ENCODE data around the gene COPS4.
"Not testable (repeated sequence)": the region's sequence is repeated elsewhere in the genome, so short reads cannot be mapped to it uniquely, and the experiment has no call there.

The COPS4 gene

GRCh38 chr4:83034630-83035494 is at the start of gene COPS4:
Gene COPS4, plus strand, starts transcription at chr4:83035183. Its CDS starts 42 bp downstream, at chr4:83035225.
- peak; percentile 99 for DNase-seq (ENCODE audit: low spot score)

- DNase-seq (ENCODE audit: low spot score), result not testable (repeated sequence)
Observed at GRCh38 chr4:82987519-82987918, 47.5 kb upstream of the COPS4 start.

- no peak for DNase-seq (ENCODE audit: low spot score)
Observed at GRCh38 chr4:82988323-82988832, 46.6 kb upstream of the COPS4 start.

- no peak for DNase-seq (ENCODE audit: low spot score)
Observed at GRCh38 chr4:82989575-82990429, 45.2 kb upstream of the COPS4 start.

GRCh38 chr4:82994834-82995233 is 40.1 kb upstream of the COPS4 start:
- no peak for DNase-seq (ENCODE audit: low spot score)

- no peak for DNase-seq (ENCODE audit: low spot score)
Observed at GRCh38 chr4:82998898-82999297, 36.1 kb upstream of the COPS4 start.

GRCh38 chr4:83002329-83002728 is 32.7 kb upstream of the COPS4 start:
- DNase-seq (ENCODE audit: low spot score), result no peak

GRCh38 chr4:83003044-83003791 is 31.8 kb upstream of the COPS4 start:
- not testable (repeated sequence) for DNase-seq (ENCODE audit: low spot score)

GRCh38 chr4:83009529-83009928 is 25.5 kb upstream of the COPS4 start:
- DNase-seq (ENCODE audit: low spot score), result no peak

- DNase-seq (ENCODE audit: low spot score), result peak; percentile 42
Observed at GRCh38 chr4:83010111-83010521, 24.9 kb upstream of the COPS4 start.

GRCh38 chr4:83010522-83011318 is 24.3 kb upstream of the COPS4 start, which contains the start of gene LIN54:
Gene LIN54, minus strand, starts transcription at chr4:83010823. Its CDS starts 25,979 bp downstream, at chr4:82984844.
- DNase-seq (ENCODE audit: low spot score), result peak; percentile 70

GRCh38 chr4:83011689-83012199 is 23.2 kb upstream of the COPS4 start:
- DNase-seq (ENCODE audit: low spot score), result peak; percentile 21

- DNase-seq (ENCODE audit: low spot score), result peak; percentile 16
Observed at GRCh38 chr4:83012200-83012686, 22.7 kb upstream of the COPS4 start.

GRCh38 chr4:83012687-83013419 is 22.1 kb upstream of the COPS4 start:
- peak; percentile 96 for DNase-seq (ENCODE audit: low spot score)

- DNase-seq (ENCODE audit: low spot score), result peak; percentile 28
Observed at GRCh38 chr4:83013420-83013867, 21.5 kb upstream of the COPS4 start.

GRCh38 chr4:83013902-83014301 is 21.1 kb upstream of the COPS4 start:
- DNase-seq (ENCODE audit: low spot score), result no peak

GRCh38 chr4:83019794-83020494 is 15.0 kb upstream of the COPS4 start:
- no peak for DNase-seq (ENCODE audit: low spot score)

- DNase-seq (ENCODE audit: low spot score), result no peak
Observed at GRCh38 chr4:83022724-83023450, 12.1 kb upstream of the COPS4 start.
